ENCODE measurements around the gene TM6SF1.
A peak's percentile ranks its signal among the peaks of the same experiment; 100 is the strongest.

TM6SF1 gene

GRCh38 chr15:83102346-83102745 is 5.1 kb upstream of the TM6SF1 start:
- peaks cover 79% of the 10 kb centered on the region for H3K27me3 Mint-ChIP-seq
- H3K9me3 Mint-ChIP-seq: peaks cover 9% of the 10 kb centered on the region
- no peak overlapping the region for H3K4me3 Mint-ChIP-seq
- no peak for DNase-seq
- H3K27ac Mint-ChIP-seq: no peak overlapping the region
- peaks cover 5% of the 10 kb centered on the region for H3K4me1 Mint-ChIP-seq
- CTCF ChIA-PET: no interaction called here
- no peaks in the 10 kb centered on the region for H3K36me3 Mint-ChIP-seq

DNA sequence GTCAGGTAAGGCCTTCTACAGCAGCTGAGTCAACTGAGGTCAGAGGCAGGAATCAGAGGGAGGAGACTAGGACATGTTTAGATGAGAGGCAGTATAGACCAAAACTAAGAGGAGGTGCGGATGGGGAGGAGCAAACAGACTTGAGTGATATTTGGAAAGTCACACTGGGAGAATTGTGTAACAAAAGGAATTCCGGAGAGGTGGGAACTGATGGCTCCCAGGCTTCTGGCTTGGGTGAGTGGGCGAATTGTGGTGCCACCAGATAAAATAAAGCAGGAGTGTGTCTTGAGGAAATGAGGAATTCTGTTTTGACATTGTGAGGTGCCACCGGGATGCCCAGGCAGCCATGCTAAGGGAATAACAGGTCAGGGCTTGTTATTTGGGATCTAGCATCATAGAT is 3.3 kb upstream of the TM6SF1 start:
- DNase-seq: no peak
- Mint-ChIP-seq H3K4me1 (peaks cover 17% of the 10 kb centered on the region), H3K4me3 (no peak overlapping the region), H3K27ac (no peak overlapping the region), H3K36me3 (peaks cover 7% of the 10 kb centered on the region), H3K9me3 (no peaks in the 10 kb centered on the region), H3K27me3 (peaks cover 63% of the 10 kb centered on the region)
- CTCF ChIA-PET: no interaction called here

DNA sequence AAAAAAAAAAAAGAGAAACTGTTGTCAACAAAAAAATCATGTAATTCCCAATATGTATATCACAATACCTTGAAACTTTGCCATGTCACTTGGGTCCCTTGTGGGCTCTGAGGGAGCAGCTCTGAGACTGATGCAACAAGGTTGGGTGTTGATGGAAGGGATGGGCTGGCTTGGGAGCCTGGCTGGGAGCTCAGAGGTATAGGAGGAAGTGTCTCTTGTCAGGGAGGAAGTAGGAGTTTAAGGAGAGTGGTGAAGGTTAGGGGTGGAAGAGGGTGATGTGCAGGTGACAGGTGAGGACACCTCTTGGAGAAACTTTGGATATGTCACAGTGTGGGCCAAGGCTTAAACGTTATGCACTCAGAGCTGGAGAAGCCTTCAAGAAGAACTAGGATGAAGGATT is 2.0 kb upstream of the TM6SF1 start:
- H3K27me3 Mint-ChIP-seq: peaks cover 60% of the 10 kb centered on the region
- peaks cover 15% of the 10 kb centered on the region for H3K36me3 Mint-ChIP-seq
- CTCF ChIA-PET: interaction anchor here (1.2 kb wide), 1 partner anchor 101 kb away, joined by 3 read pairs; no protein-coding TSS in a partner anchor
- DNase-seq: no peak
- no peak overlapping the region for H3K4me3 Mint-ChIP-seq
- no peaks in the 10 kb centered on the region for H3K9me3 Mint-ChIP-seq
- H3K4me1 Mint-ChIP-seq: peaks cover 30% of the 10 kb centered on the region
- no peak overlapping the region for H3K27ac Mint-ChIP-seq

DNA sequence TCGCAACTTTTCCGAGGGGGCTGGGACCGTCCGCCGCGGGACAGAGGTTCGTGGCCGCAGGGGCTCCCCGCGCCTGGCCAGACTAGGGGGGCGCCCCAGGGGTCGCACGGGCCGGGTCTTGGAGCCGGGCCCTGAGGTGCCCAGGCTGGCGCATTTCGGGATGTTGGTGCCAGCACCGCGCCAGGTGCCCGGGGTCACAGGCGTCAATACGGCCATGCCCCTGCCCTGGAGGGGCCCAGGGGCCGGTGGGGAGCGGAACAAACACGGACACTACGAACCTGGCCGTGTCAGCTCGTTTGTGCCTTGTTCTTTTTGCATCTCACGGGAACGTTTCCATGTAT is 366 bp downstream of the TM6SF1 start:
- no peak for DNase-seq
- Mint-ChIP-seq H3K9me3 (no peaks in the 10 kb centered on the region), H3K4me1 (peaks cover 36% of the 10 kb centered on the region), H3K27me3 (peaks cover 43% of the 10 kb centered on the region), H3K27ac (peak overlapping the region; percentile 90), H3K4me3 (peak overlapping the region; percentile 92), H3K36me3 (peaks cover 23% of the 10 kb centered on the region)
- CTCF ChIA-PET: no interaction called here

GRCh38 chr15:83108266-83109219 is 1.1 kb downstream of the TM6SF1 start:
- peaks cover 27% of the 10 kb centered on the region for H3K36me3 Mint-ChIP-seq
- CTCF ChIA-PET: interaction anchor here (1.4 kb wide), 1 partner anchor 98 kb away, joined by 5 read pairs; no protein-coding TSS in a partner anchor
- peak overlapping the region; percentile 90 for H3K27ac Mint-ChIP-seq
- peak; percentile 58 for DNase-seq
- peaks cover 37% of the 10 kb centered on the region for H3K4me1 Mint-ChIP-seq
- peak overlapping the region; percentile 92 for H3K4me3 Mint-ChIP-seq
- H3K9me3 Mint-ChIP-seq: no peaks in the 10 kb centered on the region
- H3K27me3 Mint-ChIP-seq: peaks cover 41% of the 10 kb centered on the region

GRCh38 chr15:83109532-83109931 is 2.1 kb downstream of the TM6SF1 start:
- Mint-ChIP-seq H3K9me3 (no peaks in the 10 kb centered on the region), H3K4me1 (peaks cover 37% of the 10 kb centered on the region), H3K27ac (peak overlapping the region; percentile 90), H3K4me3 (peak overlapping the region; percentile 92), H3K36me3 (peaks cover 34% of the 10 kb centered on the region), H3K27me3 (peaks cover 31% of the 10 kb centered on the region)
- CTCF ChIA-PET: interaction anchor here (1.4 kb wide), 1 partner anchor 99 kb away, joined by 5 read pairs; no protein-coding TSS in a partner anchor
- DNase-seq: no peak

DNA sequence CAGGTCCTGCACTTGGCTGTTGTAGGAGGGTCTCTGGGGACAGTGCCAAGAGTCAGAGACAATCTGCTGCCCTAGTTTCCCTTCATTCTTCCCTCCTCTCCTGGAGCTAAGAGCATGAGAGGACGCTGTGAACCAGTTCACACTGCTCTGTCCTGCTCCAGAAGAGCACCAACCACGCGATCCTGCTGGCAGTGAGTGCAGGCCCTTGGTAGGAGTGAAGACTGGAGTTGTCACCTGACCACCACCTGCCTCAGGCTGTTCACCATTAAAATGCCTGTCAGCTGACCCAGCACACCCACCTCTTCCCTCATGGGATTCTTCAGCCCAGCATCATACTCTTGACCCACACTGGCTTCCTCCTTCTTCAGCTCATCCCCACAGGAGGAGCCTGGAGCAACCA is 2.9 kb downstream of the TM6SF1 start:
- DNase-seq: no peak
- Mint-ChIP-seq H3K27ac (no peak overlapping the region), H3K27me3 (peaks cover 25% of the 10 kb centered on the region), H3K4me3 (no peak overlapping the region), H3K36me3 (peaks cover 38% of the 10 kb centered on the region), H3K4me1 (peaks cover 37% of the 10 kb centered on the region), H3K9me3 (no peaks in the 10 kb centered on the region)
- CTCF ChIA-PET: no interaction called here

GRCh38 chr15:83111149-83111548 is 3.7 kb downstream of the TM6SF1 start:
- DNase-seq: no peak
- Mint-ChIP-seq H3K4me3 (no peak overlapping the region), H3K4me1 (peaks cover 37% of the 10 kb centered on the region), H3K9me3 (no peaks in the 10 kb centered on the region), H3K27me3 (peaks cover 18% of the 10 kb centered on the region), H3K36me3 (peaks cover 44% of the 10 kb centered on the region), H3K27ac (no peak overlapping the region)
- CTCF ChIA-PET: no interaction called here

- H3K27me3 Mint-ChIP-seq: peaks cover 9% of the 10 kb centered on the region
- peaks cover 33% of the 10 kb centered on the region for H3K4me1 Mint-ChIP-seq
- H3K9me3 Mint-ChIP-seq: no peaks in the 10 kb centered on the region
- H3K36me3 Mint-ChIP-seq: peaks cover 44% of the 10 kb centered on the region
- no peak overlapping the region for H3K27ac Mint-ChIP-seq
- no peak overlapping the region for H3K4me3 Mint-ChIP-seq
- no peak for DNase-seq
- CTCF ChIA-PET: no interaction called here
Observed at GRCh38 chr15:83112233-83112955, 4.9 kb downstream of the TM6SF1 start.

DNA sequence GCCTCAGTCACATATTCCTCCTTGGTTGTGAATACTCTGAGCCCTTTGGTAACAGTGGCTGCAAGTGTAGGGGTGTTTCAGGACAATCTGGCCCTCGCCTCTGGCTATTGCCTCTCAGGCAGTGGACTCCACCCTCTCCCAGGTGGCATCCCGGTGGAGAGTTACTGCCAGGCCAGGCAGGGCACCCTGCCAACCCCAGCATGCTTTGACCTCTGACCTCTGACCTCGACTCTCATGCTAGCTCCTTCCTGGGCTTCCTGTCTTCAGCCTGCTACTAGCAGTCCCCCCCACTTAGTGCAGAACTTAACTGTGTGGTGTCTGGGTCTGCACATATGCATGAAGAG is 5.5 kb downstream of the TM6SF1 start:
- Mint-ChIP-seq H3K36me3 (peaks cover 44% of the 10 kb centered on the region), H3K9me3 (no peaks in the 10 kb centered on the region), H3K4me1 (peaks cover 33% of the 10 kb centered on the region), H3K4me3 (no peak overlapping the region), H3K27ac (no peak overlapping the region), H3K27me3 (peaks cover 9% of the 10 kb centered on the region)
- no peak for DNase-seq
- CTCF ChIA-PET: no interaction called here

- Mint-ChIP-seq H3K36me3 (peaks cover 37% of the 10 kb centered on the region), H3K27me3 (peaks cover 9% of the 10 kb centered on the region)
- CTCF ChIA-PET: no interaction called here
Observed at GRCh38 chr15:83113881-83114674, 6.6 kb downstream of the TM6SF1 start.

DNA sequence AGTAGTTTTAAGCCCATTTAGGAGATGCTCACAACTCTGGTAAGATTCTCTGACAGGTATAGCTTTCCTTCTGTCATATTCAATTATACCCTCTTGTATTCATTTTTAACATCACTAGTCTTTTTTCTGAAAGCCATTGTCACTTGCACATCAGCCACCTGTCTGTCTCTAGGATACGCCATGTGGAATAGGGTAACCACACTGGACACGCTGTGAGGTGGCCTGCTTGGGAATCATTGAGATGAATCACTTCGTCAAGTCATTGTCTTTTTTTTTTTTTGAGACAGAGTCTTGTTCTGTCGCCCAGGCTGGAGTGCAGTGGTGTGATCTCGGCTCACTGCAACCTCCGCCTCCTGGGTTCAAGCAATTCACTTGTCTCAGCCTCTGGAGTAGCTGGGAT is 7.4 kb downstream of the TM6SF1 start:
- peaks cover 4% of the 10 kb centered on the region for H3K27me3 Mint-ChIP-seq
- no peak overlapping the region for H3K4me3 Mint-ChIP-seq
- DNase-seq: no peak
- H3K36me3 Mint-ChIP-seq: peaks cover 37% of the 10 kb centered on the region
- CTCF ChIA-PET: no interaction called here
- H3K27ac Mint-ChIP-seq: no peak overlapping the region
- peaks cover 13% of the 10 kb centered on the region for H3K4me1 Mint-ChIP-seq
- H3K9me3 Mint-ChIP-seq: no peaks in the 10 kb centered on the region

More at GRCh38 chr15:83113881-83114674, 6.6 kb downstream of the TM6SF1 start:
- Mint-ChIP-seq H3K27ac (no peak overlapping the region), H3K4me1 (peaks cover 21% of the 10 kb centered on the region), H3K4me3 (no peak overlapping the region), H3K9me3 (no peaks in the 10 kb centered on the region)
- DNase-seq: no peak

DNA sequence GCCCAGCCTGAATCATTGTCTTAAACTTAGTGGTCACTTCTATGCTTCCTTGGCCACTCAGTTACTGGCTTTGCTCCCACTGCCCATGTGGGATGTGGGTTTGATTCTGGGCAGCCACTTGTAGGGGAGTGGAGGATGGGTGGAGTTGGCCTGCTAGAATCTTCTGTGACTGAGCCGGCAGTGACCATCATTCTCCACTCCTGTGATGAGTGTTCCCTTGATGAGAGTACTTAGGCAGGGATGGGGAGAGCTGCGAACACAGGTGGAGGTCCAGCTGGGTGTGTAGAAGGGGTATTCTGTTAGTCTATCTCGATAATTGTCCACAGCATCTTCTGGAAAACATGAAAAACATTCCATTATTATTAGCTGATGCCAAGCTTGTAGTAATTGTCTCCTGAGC is 8.0 kb downstream of the TM6SF1 start:
- no peak for DNase-seq
- H3K4me1 Mint-ChIP-seq: peaks cover 8% of the 10 kb centered on the region
- H3K27me3 Mint-ChIP-seq: peaks cover 3% of the 10 kb centered on the region
- peaks cover 34% of the 10 kb centered on the region for H3K36me3 Mint-ChIP-seq
- no peaks in the 10 kb centered on the region for H3K9me3 Mint-ChIP-seq
- H3K4me3 Mint-ChIP-seq: no peak overlapping the region
- CTCF ChIA-PET: no interaction called here
- H3K27ac Mint-ChIP-seq: no peak overlapping the region

DNA sequence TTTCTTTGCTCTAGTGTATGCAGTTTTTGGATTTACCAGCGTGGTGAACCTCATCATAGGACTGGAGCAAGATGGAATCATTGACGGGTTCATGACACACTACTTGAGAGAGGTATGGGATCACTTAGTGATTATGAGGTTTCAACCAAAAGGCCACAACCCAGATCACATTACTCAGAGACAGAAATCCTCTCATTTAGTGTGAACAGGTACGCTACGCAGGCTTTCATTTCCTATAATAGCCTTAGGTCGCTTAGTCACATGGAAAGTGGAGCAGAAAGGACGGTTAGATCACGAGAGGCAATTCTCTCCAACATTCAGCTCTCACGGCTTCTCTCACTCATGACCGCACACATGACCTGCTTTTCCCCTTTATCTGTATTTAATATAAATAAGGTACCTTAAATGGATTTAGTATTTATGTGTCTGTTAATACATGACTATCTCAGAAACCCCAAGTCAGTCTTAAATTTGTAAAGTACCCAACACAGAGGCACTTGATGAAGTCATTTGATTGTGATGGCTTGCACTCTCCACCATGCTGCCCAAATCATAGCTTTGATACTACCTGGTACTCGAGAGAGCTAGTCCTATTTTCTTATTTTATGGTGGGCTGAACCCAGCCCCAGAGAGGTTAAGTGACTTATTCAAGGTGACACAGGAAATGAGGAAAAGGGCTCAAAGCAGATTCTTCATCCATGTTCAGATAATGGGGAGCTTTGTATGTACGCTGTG is 8.6 kb downstream of the TM6SF1 start:
- peaks cover 33% of the 10 kb centered on the region for H3K36me3 Mint-ChIP-seq
- no peaks in the 10 kb centered on the region for H3K9me3 Mint-ChIP-seq

More for the DNA sequence above, 8.6 kb downstream of the TM6SF1 start:
- no peak for DNase-seq
- no peak overlapping the region for H3K4me3 Mint-ChIP-seq
- CTCF ChIA-PET: no interaction called here
- H3K27ac Mint-ChIP-seq: no peak overlapping the region
- H3K4me1 Mint-ChIP-seq: peaks cover 6% of the 10 kb centered on the region
- no peaks in the 10 kb centered on the region for H3K27me3 Mint-ChIP-seq

Data from activated naive CD4-positive, alpha-beta T cell treated with anti-CD3 and anti-CD28 coated beads, Interleukin-2, amount 10 ng/mL, durations not matched to agents 7 days and 5 days (primary cell).